Dendritic cell treated with granulocyte-macrophage colony-stimulating factor and Interleukin-4, amounts not matched to agents 40 ng/mL and 50 ng/mL, for 4 days (primary cell): ENCODE results near the gene FARS2.

Source experiments
- H3K27ac Mint-ChIP-seq: one replicate; pipeline ENCODE4 v1.8.0; 2022; ENCODE audit warnings: mild to moderate bottlenecking, mixed read lengths
- H3K27me3 Mint-ChIP-seq: one replicate; pipeline ENCODE4 v1.8.0; 2022; ENCODE audit warnings: mild to moderate bottlenecking, mixed read lengths
- H3K36me3 Mint-ChIP-seq: one replicate; pipeline ENCODE4 v1.8.0; 2022; ENCODE audit warnings: low read depth, mixed read lengths
- H3K4me1 Mint-ChIP-seq: one replicate; pipeline ENCODE4 v1.8.0; 2022; ENCODE audit warnings: low read depth, mixed read lengths
- H3K4me3 Mint-ChIP-seq: one replicate; pipeline ENCODE4 v1.8.0; 2022; ENCODE audit warnings: mild to moderate bottlenecking, moderate library complexity, mixed read lengths
- H3K9me3 Mint-ChIP-seq: one replicate; pipeline ENCODE4 v1.8.0; 2022; ENCODE audit warnings: mixed read lengths
- intact Hi-C: fragments of 100-400 bp; cut with micrococcal nuclease; formaldehyde crosslinking; loops from one replicate; pipeline ENCODE4 v1.15.0; 2022

The FARS2 gene

GRCh38 chr6:5509106-5509505 lies 247.8 kb downstream of the FARS2 start:
- H3K36me3 Mint-ChIP-seq = no peaks in the 10 kb centered on the region
- H3K9me3 Mint-ChIP-seq = no peaks in the 10 kb centered on the region
- H3K4me3 Mint-ChIP-seq = no peak overlapping the region
- intact Hi-C loops = no loop called here
- no peak overlapping the region for H3K27ac Mint-ChIP-seq
- no peaks in the 10 kb centered on the region for H3K4me1 Mint-ChIP-seq
- H3K27me3 Mint-ChIP-seq = no peaks in the 10 kb centered on the region

- H3K4me3 Mint-ChIP-seq = no peak overlapping the region
- intact Hi-C loops = no loop called here
- no peaks in the 10 kb centered on the region for H3K27me3 Mint-ChIP-seq
- no peaks in the 10 kb centered on the region for H3K9me3 Mint-ChIP-seq
- no peaks in the 10 kb centered on the region for H3K36me3 Mint-ChIP-seq
- no peak overlapping the region for H3K27ac Mint-ChIP-seq
- no peaks in the 10 kb centered on the region for H3K4me1 Mint-ChIP-seq
Observed at GRCh38 chr6:5510331-5511133, 249.2 kb downstream of the FARS2 start.

- no peaks in the 10 kb centered on the region for H3K36me3 Mint-ChIP-seq
- H3K9me3 Mint-ChIP-seq = no peaks in the 10 kb centered on the region
- H3K4me3 Mint-ChIP-seq = no peak overlapping the region
- H3K27ac Mint-ChIP-seq = no peak overlapping the region
- intact Hi-C loops = no loop called here
- H3K4me1 Mint-ChIP-seq = no peaks in the 10 kb centered on the region
- no peaks in the 10 kb centered on the region for H3K27me3 Mint-ChIP-seq
Observed at GRCh38 chr6:5511954-5512353, 250.6 kb downstream of the FARS2 start.

- Mint-ChIP-seq H3K27me3 (no peaks in the 10 kb centered on the region), H3K4me1 (no peaks in the 10 kb centered on the region), H3K36me3 (no peaks in the 10 kb centered on the region), H3K4me3 (no peak overlapping the region), H3K27ac (no peak overlapping the region), H3K9me3 (no peaks in the 10 kb centered on the region)
- intact Hi-C loops = no loop called here
Observed at GRCh38 chr6:5512422-5512821, 251.1 kb downstream of the FARS2 start.

GRCh38 chr6:5513408-5513807 lies 252.1 kb downstream of the FARS2 start:
- H3K27ac Mint-ChIP-seq = no peak overlapping the region
- intact Hi-C loops = no loop called here
- H3K4me3 Mint-ChIP-seq = no peak overlapping the region
- H3K36me3 Mint-ChIP-seq = no peaks in the 10 kb centered on the region
- no peaks in the 10 kb centered on the region for H3K9me3 Mint-ChIP-seq
- no peaks in the 10 kb centered on the region for H3K27me3 Mint-ChIP-seq
- peaks cover 6% of the 10 kb centered on the region for H3K4me1 Mint-ChIP-seq

GRCh38 chr6:5514353-5514752 lies 253.0 kb downstream of the FARS2 start:
- H3K27ac Mint-ChIP-seq = no peak overlapping the region
- H3K4me1 Mint-ChIP-seq = peaks cover 7% of the 10 kb centered on the region
- no peaks in the 10 kb centered on the region for H3K36me3 Mint-ChIP-seq
- H3K9me3 Mint-ChIP-seq = no peaks in the 10 kb centered on the region
- intact Hi-C loops = no loop called here
- H3K4me3 Mint-ChIP-seq = no peak overlapping the region
- no peaks in the 10 kb centered on the region for H3K27me3 Mint-ChIP-seq

- Mint-ChIP-seq H3K4me3 (no peak overlapping the region), H3K4me1 (peaks cover 7% of the 10 kb centered on the region), H3K36me3 (no peaks in the 10 kb centered on the region), H3K9me3 (no peaks in the 10 kb centered on the region), H3K27ac (no peak overlapping the region), H3K27me3 (no peaks in the 10 kb centered on the region)
- intact Hi-C loops = no loop called here
Observed at GRCh38 chr6:5515200-5515599, 253.9 kb downstream of the FARS2 start.

- Mint-ChIP-seq H3K9me3 (no peaks in the 10 kb centered on the region), H3K27me3 (no peaks in the 10 kb centered on the region), H3K4me3 (no peak overlapping the region), H3K27ac (no peak overlapping the region), H3K4me1 (peaks cover 7% of the 10 kb centered on the region), H3K36me3 (no peaks in the 10 kb centered on the region)
- intact Hi-C loops = no loop called here
Observed at GRCh38 chr6:5516036-5516435, 254.7 kb downstream of the FARS2 start.

GRCh38 chr6:5517796-5518195 lies 256.5 kb downstream of the FARS2 start:
- H3K4me1 Mint-ChIP-seq = peaks cover 7% of the 10 kb centered on the region
- H3K36me3 Mint-ChIP-seq = no peaks in the 10 kb centered on the region
- intact Hi-C loops = no loop called here
- H3K27me3 Mint-ChIP-seq = no peaks in the 10 kb centered on the region
- no peak overlapping the region for H3K27ac Mint-ChIP-seq
- H3K9me3 Mint-ChIP-seq = no peaks in the 10 kb centered on the region
- no peak overlapping the region for H3K4me3 Mint-ChIP-seq

GRCh38 chr6:5518936-5519491 lies 257.7 kb downstream of the FARS2 start:
- intact Hi-C loops = no loop called here
- Mint-ChIP-seq H3K36me3 (no peaks in the 10 kb centered on the region), H3K27me3 (no peaks in the 10 kb centered on the region), H3K4me1 (peaks cover 11% of the 10 kb centered on the region), H3K27ac (no peak overlapping the region), H3K9me3 (no peaks in the 10 kb centered on the region), H3K4me3 (no peak overlapping the region)

- intact Hi-C loops = no loop called here
- Mint-ChIP-seq H3K27ac (no peak overlapping the region), H3K36me3 (no peaks in the 10 kb centered on the region), H3K27me3 (no peaks in the 10 kb centered on the region), H3K4me3 (no peak overlapping the region), H3K9me3 (no peaks in the 10 kb centered on the region), H3K4me1 (peaks cover 29% of the 10 kb centered on the region)
Observed at GRCh38 chr6:5520796-5521195, 259.5 kb downstream of the FARS2 start.

- no peaks in the 10 kb centered on the region for H3K9me3 Mint-ChIP-seq
- no peak overlapping the region for H3K27ac Mint-ChIP-seq
- H3K4me3 Mint-ChIP-seq = no peak overlapping the region
- no peaks in the 10 kb centered on the region for H3K27me3 Mint-ChIP-seq
- intact Hi-C loops = no loop called here
- peaks cover 31% of the 10 kb centered on the region for H3K4me1 Mint-ChIP-seq
- no peaks in the 10 kb centered on the region for H3K36me3 Mint-ChIP-seq
Observed at GRCh38 chr6:5521322-5521721, 260.0 kb downstream of the FARS2 start.

GRCh38 chr6:5522147-5522546 lies 260.8 kb downstream of the FARS2 start:
- intact Hi-C loops = no loop called here
- H3K4me1 Mint-ChIP-seq = peaks cover 31% of the 10 kb centered on the region
- no peak overlapping the region for H3K27ac Mint-ChIP-seq
- H3K36me3 Mint-ChIP-seq = no peaks in the 10 kb centered on the region
- no peaks in the 10 kb centered on the region for H3K9me3 Mint-ChIP-seq
- no peak overlapping the region for H3K4me3 Mint-ChIP-seq
- no peaks in the 10 kb centered on the region for H3K27me3 Mint-ChIP-seq

GRCh38 chr6:5524110-5524509 lies 262.8 kb downstream of the FARS2 start:
- intact Hi-C loops = no loop called here
- no peaks in the 10 kb centered on the region for H3K27me3 Mint-ChIP-seq
- peaks cover 23% of the 10 kb centered on the region for H3K4me1 Mint-ChIP-seq
- H3K36me3 Mint-ChIP-seq = no peaks in the 10 kb centered on the region
- H3K4me3 Mint-ChIP-seq = no peak overlapping the region
- no peak overlapping the region for H3K27ac Mint-ChIP-seq
- H3K9me3 Mint-ChIP-seq = no peaks in the 10 kb centered on the region

- intact Hi-C loops = no loop called here
- no peaks in the 10 kb centered on the region for H3K27me3 Mint-ChIP-seq
- H3K4me3 Mint-ChIP-seq = no peak overlapping the region
- H3K36me3 Mint-ChIP-seq = no peaks in the 10 kb centered on the region
- H3K4me1 Mint-ChIP-seq = peaks cover 23% of the 10 kb centered on the region
- H3K27ac Mint-ChIP-seq = no peak overlapping the region
- H3K9me3 Mint-ChIP-seq = no peaks in the 10 kb centered on the region
Observed at GRCh38 chr6:5525209-5525608, 263.9 kb downstream of the FARS2 start.
